Fibroblast of villous mesenchyme (primary cell): ENCODE measurements around the gene CCDC92B. TPM values are rescaled to one million over a fixed set of nuclear protein-coding genes. Genes with fewer than 3 reads are reported as not detected.
"Not testable (repeated sequence)": the region's sequence is repeated elsewhere in the genome, so short reads cannot be mapped to it uniquely, and the experiment has no call there.

Source experiments
- DNase-seq: peaks from one replicate; pipeline ENCODE4 v3.0.0-alpha.2; 2010; ENCODE audit warnings: low read depth
- H3K4me3 ChIP-seq: 2 replicates; pipeline ENCODE4 v1.5.1; 2011; ENCODE audit warnings: low read depth, mild to moderate bottlenecking, low read length
- total RNA-seq: library from RNA; depleted of rRNA; stranded (reverse); fragments of >200 nt; gene quantifications from 2 replicates; pipeline ENCODE4 v1.2.3, GENCODE V29; 2012
- TF ChIP-seq, protein P1 (sequence below): IDR thresholded peaks from 2 replicates; pipeline ENCODE4 v1.5.1; 2012; ENCODE audit warnings: low read depth, mild to moderate bottlenecking, low read length; ENCODE audit not compliant: insufficient read depth

CCDC92B gene
- total RNA-seq, 1 donor = not detected

GRCh38 chr17:2784864-2785263 is 35.4 kb upstream of the CCDC92B start:
- TF ChIP-seq, protein P1, sequence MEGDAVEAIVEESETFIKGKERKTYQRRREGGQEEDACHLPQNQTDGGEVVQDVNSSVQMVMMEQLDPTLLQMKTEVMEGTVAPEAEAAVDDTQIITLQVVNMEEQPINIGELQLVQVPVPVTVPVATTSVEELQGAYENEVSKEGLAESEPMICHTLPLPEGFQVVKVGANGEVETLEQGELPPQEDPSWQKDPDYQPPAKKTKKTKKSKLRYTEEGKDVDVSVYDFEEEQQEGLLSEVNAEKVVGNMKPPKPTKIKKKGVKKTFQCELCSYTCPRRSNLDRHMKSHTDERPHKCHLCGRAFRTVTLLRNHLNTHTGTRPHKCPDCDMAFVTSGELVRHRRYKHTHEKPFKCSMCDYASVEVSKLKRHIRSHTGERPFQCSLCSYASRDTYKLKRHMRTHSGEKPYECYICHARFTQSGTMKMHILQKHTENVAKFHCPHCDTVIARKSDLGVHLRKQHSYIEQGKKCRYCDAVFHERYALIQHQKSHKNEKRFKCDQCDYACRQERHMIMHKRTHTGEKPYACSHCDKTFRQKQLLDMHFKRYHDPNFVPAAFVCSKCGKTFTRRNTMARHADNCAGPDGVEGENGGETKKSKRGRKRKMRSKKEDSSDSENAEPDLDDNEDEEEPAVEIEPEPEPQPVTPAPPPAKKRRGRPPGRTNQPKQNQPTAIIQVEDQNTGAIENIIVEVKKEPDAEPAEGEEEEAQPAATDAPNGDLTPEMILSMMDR = no peak
- no peak for DNase-seq
- H3K4me3 ChIP-seq = no peak overlapping the region

GRCh38 chr17:2783310-2784030 is 34.0 kb upstream of the CCDC92B start:
- TF ChIP-seq, protein P1 = no peak
- DNase-seq = no peak
- H3K4me3 ChIP-seq = no peak overlapping the region

DNA sequence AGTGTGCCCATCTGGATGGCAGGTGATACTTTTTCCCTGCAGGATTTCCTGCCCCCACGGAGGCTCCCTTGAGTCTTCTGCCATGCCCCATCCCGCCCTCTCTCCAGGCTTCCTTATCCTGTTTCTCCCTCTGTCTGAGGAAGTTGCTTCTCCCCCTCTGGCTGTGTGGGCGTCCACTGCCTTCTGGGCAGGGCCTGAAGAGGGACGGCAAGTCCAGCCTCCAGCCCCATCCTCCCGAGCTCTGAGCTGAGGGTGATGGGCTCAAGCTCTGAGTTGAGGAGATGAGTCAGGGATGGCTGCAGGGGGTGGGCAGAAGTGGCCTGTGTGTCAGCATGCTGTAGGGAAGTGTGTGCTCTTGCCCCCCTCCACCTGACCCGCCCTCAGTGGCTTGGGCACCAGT is 32.6 kb upstream of the CCDC92B start:
- no peak for DNase-seq
- H3K4me3 ChIP-seq = no peak overlapping the region
- TF ChIP-seq, protein P1 = no peak

DNA sequence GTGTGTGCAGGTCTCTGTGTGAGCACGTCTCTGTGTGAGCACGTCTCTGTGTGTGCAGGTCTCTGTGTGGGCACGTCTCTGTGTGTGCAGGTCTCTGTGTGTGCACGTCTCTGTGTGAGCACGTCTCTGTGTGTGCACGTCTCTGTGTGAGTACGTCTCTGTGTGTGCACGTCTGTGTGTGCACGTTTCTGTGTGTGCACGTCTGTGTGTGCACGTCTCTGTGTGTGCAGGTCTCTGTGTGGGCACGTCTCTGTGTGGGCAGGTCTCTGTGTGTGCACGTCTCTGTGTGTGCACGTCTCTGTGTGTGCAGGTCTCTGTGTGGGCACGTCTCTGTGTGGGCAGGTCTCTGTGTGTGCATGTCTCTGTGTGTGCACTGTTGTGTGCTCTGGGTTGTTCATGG is 32.1 kb upstream of the CCDC92B start:
- not testable (repeated sequence) for H3K4me3 ChIP-seq

DNA sequence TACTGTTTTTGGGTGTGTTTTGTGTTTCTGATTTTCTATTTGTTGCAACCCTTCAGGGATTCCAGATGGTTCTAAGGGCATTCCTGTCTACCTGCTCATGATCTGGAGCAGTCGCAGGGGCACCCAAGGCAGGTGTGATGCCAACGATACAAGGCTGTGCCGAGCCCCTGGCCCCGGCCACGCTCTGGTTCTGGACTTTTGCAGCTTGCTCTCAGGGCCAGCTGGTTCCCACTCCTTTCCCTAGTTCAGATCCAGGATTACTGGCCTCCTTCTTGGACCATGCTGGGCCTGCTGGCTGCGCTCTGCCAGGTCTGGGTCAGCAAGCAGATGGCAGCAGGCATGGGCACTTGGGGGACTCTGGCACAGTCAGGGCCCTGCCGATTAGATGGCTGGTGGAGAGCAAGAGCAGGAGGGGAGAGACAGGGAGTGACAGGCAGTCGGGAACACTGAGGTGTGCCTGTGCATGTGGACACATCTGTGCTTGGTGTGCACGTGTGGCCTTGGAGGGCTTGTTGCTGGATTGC is 31.5 kb upstream of the CCDC92B start:
- no peak for DNase-seq

More for the DNA sequence above, 32.1 kb upstream of the CCDC92B start:
- DNase-seq = not testable (repeated sequence)

GRCh38 chr17:2780256-2780655 is 30.8 kb upstream of the CCDC92B start:
- TF ChIP-seq, protein P1 = no peak
- no peak overlapping the region for H3K4me3 ChIP-seq
- DNase-seq = no peak

More for the DNA sequence above, 31.5 kb upstream of the CCDC92B start:
- TF ChIP-seq, protein P1 = no peak
- no peak overlapping the region for H3K4me3 ChIP-seq

DNA sequence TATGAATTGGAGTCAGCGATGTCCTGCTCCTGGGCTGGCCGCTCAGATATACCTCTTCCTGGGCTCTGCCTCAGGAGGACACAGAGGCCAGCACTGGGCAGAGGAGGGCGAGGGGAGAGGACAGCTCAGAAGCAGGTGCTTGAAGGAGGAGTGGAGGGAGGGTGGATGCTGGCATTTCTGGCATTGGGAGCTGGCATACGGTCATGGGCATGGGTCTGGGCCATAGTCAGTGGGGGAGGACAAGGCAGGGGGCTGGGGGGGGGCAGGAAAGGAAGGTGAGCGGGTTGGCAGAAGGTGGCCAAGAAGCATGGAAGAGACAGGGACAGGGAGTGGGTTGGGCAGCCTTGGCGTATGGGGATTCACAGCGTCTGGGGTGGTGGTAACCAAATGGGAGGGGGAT is 30.1 kb upstream of the CCDC92B start:
- TF ChIP-seq, protein P1 = no peak
- no peak overlapping the region for H3K4me3 ChIP-seq
- DNase-seq = no peak
